CD14-positive monocyte (primary cell): ENCODE measurements around the gene CASQ1. TPM values are rescaled to one million over a fixed set of nuclear protein-coding genes. Genes with fewer than 3 reads are reported as not detected.

Experiments used
- DNase-seq, 3 donors: peaks; one replicate each; pipeline ENCODE4 v3.0.0-alpha.2; 2011 to 2022
- H2AFZ ChIP-seq: 2 replicates; pipeline ENCODE4 v1.6.0; 2012; ENCODE audit warnings: mild to moderate bottlenecking, low read depth, low read length, inconsistent platforms; ENCODE audit not compliant: insufficient read depth, poor library complexity, severe bottlenecking
- H3K27ac ChIP-seq, 2 donors: 1 replicate in 1 of 2; 2 replicates in 1 of 2; pipeline ENCODE4 v1.5.1; 2012 to 2013; ENCODE audit warnings: low read length in 2 of 2, control low read depth in 1 of 2, inconsistent platforms in 1 of 2, low read depth in 1 of 2, mild to moderate bottlenecking in 1 of 2
- H3K27me3 ChIP-seq, 2 donors: one replicate each; pipeline versions ENCODE4 v1.6.0 to v1.6.1; 2011 to 2013; ENCODE audit warnings: low read length in 2 of 2; ENCODE audit not compliant: control insufficient read depth in 2 of 2, insufficient read depth in 2 of 2
- H3K36me3 ChIP-seq, 2 donors: replicated peaks in 1 of 2; 1 replicate in 1 of 2; 2 replicates in 1 of 2; pipeline versions ENCODE4 v1.5.1 to v1.6.1; 2012 to 2013; ENCODE audit warnings: low read length in 2 of 2, control low read depth in 1 of 2, inconsistent platforms in 1 of 2, mild to moderate bottlenecking in 1 of 2; ENCODE audit not compliant: insufficient read depth in 2 of 2, control insufficient read depth in 1 of 2
- H3K4me1 ChIP-seq, 2 donors: 1 replicate in 1 of 2; 2 replicates in 1 of 2; pipeline versions ENCODE4 v1.5.1 to v1.6.1; 2012 to 2013; ENCODE audit warnings: low read length in 2 of 2, control low read depth in 1 of 2, inconsistent platforms in 1 of 2, mild to moderate bottlenecking in 1 of 2, moderate library complexity in 1 of 2; ENCODE audit not compliant: insufficient read depth in 2 of 2, control insufficient read depth in 1 of 2
- H3K4me2 ChIP-seq: replicated peaks from 2 replicates; pipeline ENCODE3; 2012; ENCODE audit warnings: low read length, moderate library complexity, mild to moderate bottlenecking; ENCODE audit not compliant: poor library complexity, severe bottlenecking; ENCODE audit errors: extremely low read depth
- H3K4me3 ChIP-seq, 3 experiments: fragments of 200-600 bp in 1 of 3; sonication (generic) in 1 of 3; replicated peaks in 1 of 3; 1 replicate in 2 of 3; 2 replicates in 1 of 3; pipeline ENCODE4 v1.5.1; 2011 to 2013; ENCODE audit warnings: low read length in 3 of 3, mild to moderate bottlenecking in 3 of 3, control low read depth in 2 of 3, low read depth in 2 of 3, inconsistent platforms in 1 of 3, moderate library complexity in 1 of 3
- H3K79me2 ChIP-seq: 2 replicates; pipeline ENCODE4 v1.6.0; 2012; ENCODE audit warnings: mild to moderate bottlenecking, control low read depth, inconsistent platforms, low read length, moderate library complexity; ENCODE audit not compliant: insufficient read depth
- H3K9ac ChIP-seq: 2 replicates; pipeline ENCODE4 v1.6.0; 2017; ENCODE audit warnings: low read length, mild to moderate bottlenecking; ENCODE audit not compliant: insufficient read depth, poor library complexity, severe bottlenecking
- H3K9me3 ChIP-seq, 2 donors: replicated peaks in 1 of 2; 1 replicate in 1 of 2; 2 replicates in 1 of 2; pipeline versions ENCODE4 v1.5.1 to v1.6.1; 2012 to 2013; ENCODE audit warnings: low read length in 2 of 2, control low read depth in 1 of 2; ENCODE audit not compliant: control insufficient read depth in 1 of 2, insufficient read depth in 1 of 2
- H4K20me1 ChIP-seq: 2 replicates; pipeline ENCODE4 v1.6.0; 2012; ENCODE audit warnings: mild to moderate bottlenecking, low read length, control low read depth, moderate library complexity; ENCODE audit not compliant: insufficient read depth
- H3K27ac Mint-ChIP-seq, 7 donors: one replicate each; pipeline ENCODE4 v1.8.0; 2020; ENCODE audit warnings: mild to moderate bottlenecking in 7 of 7, mixed read lengths in 7 of 7, moderate library complexity in 6 of 7, inconsistent platforms in 2 of 7
- H3K27me3 Mint-ChIP-seq, 3 donors: one replicate each; pipeline ENCODE4 v1.8.0; 2021 to 2022; ENCODE audit warnings: low read depth in 3 of 3, mild to moderate bottlenecking in 3 of 3, mixed read lengths in 3 of 3, moderate library complexity in 3 of 3, inconsistent platforms in 1 of 3
- H3K36me3 Mint-ChIP-seq, 2 donors: one replicate each; pipeline ENCODE4 v1.8.0; 2020; ENCODE audit warnings: mixed read lengths in 2 of 2, inconsistent platforms in 1 of 2, mild to moderate bottlenecking in 1 of 2
- H3K4me1 Mint-ChIP-seq: one replicate; pipeline ENCODE4 v1.8.0; 2020; ENCODE audit warnings: mild to moderate bottlenecking, mixed read lengths
- H3K4me3 Mint-ChIP-seq, 2 donors: one replicate each; pipeline ENCODE4 v1.8.0; 2020; ENCODE audit warnings: mild to moderate bottlenecking in 2 of 2, mixed read lengths in 2 of 2, moderate library complexity in 1 of 2
- H3K9me3 Mint-ChIP-seq, 7 donors: one replicate each; pipeline ENCODE4 v1.8.0; 2020 to 2022; ENCODE audit warnings: mixed read lengths in 7 of 7, mild to moderate bottlenecking in 6 of 7, moderate library complexity in 6 of 7, inconsistent platforms in 2 of 7
- CTCF ChIP-seq: fragments of 200-600 bp; IDR thresholded peaks from one replicate; pipeline ENCODE4 v1.8.0; 2022; ENCODE audit warnings: antibody characterized with exemption, mild to moderate bottlenecking
- WGBS: methylation state at CpG from one replicate; pipeline ENCODE4 v1.1.5; 2013; ENCODE audit warnings: missing lambda C conversion rate; ENCODE audit not compliant: insufficient coverage; 5-methylcytosine and 5-hydroxymethylcytosine counted together
- intact Hi-C, 2 donors: fragments of 100-400 bp; cut with micrococcal nuclease; formaldehyde crosslinking; loops; one replicate each; pipeline versions ENCODE4 v1.15.0 to v1.15.1; 2023
- polyA plus RNA-seq, 3 donors: library from polyadenylated mRNA; depleted of rRNA in 1 of 3; unstranded in 2 of 3; stranded (reverse) in 1 of 3; fragments of 300-500 nt in 2 of 3; fragments of >200 nt in 1 of 3; fragmentation: Illumina TruSeq in 2 of 3; gene quantifications; 1 replicate in 2 of 3; 2 replicates in 1 of 3; pipeline ENCODE4 v1.2.3, GENCODE V29; 2012 to 2021

CASQ1 gene
- polyA plus RNA-seq, 3 donors, result 0.09 to 11.1 TPM; not detected in 1

DNA sequence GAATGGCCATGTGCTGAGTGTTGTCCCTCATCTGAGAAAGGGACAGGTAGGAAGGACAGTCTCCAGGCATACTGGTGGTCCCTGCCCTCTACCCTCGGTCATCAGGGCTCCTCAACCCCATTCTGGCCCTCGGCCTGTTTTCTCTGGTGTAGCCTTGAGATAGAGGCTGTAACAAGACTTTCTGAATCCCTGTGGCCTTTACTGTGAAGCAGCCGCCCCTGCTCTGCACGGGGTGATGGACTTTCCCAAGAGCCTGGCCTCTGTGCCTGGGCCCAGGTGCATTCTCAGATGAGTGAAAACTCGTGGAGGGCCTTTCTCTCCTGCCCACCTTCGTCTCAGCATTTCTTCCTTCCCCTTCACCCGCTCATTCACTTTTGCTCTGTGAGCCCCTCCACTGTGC, 3.0 kb upstream of the CASQ1 start:
- TF ChIP-seq CTCF, result no peak
- Histone ChIP-seq H3K36me3 (no peaks in the 10 kb centered on the region), H3K4me1 (no peaks in the 10 kb centered on the region), H3K9me3 (no peaks in the 10 kb centered on the region), H4K20me1 (no peaks in the 10 kb centered on the region), H2AFZ (no peak overlapping the region), H3K79me2 (no peaks in the 10 kb centered on the region), H3K4me2 (no peak overlapping the region), H3K9ac (no peak overlapping the region), H3K27ac (no peak overlapping the region), H3K4me3 (no peak overlapping the region), H3K27me3 (no peaks in the 10 kb centered on the region)
- WGBS, result 92% methylated on average over 2 of the region's 7 CpGs
- no peak for DNase-seq
- H3K27me3 Mint-ChIP-seq, result peaks cover 2 to 5% (median 3%) of the 10 kb centered on the region in 3 donors
- no peak overlapping the region for H3K4me3 Mint-ChIP-seq
- peak overlapping the region in 1 of 7 donors; percentile 26 for H3K27ac Mint-ChIP-seq
- intact Hi-C loops, result no loop called here
- no peaks in the 10 kb centered on the region for H3K36me3 Mint-ChIP-seq
- H3K4me1 Mint-ChIP-seq, result no peaks in the 10 kb centered on the region
- H3K9me3 Mint-ChIP-seq, result no peaks in the 10 kb centered on the region

- WGBS, result 91% methylated on average over 6 of the region's 7 CpGs
- Mint-ChIP-seq H3K27me3 (peaks cover 2 to 5% (median 3%) of the 10 kb centered on the region in 3 donors), H3K4me3 (no peak overlapping the region), H3K27ac (no peak overlapping the region), H3K9me3 (no peaks in the 10 kb centered on the region), H3K4me1 (no peaks in the 10 kb centered on the region), H3K36me3 (no peaks in the 10 kb centered on the region)
- Histone ChIP-seq H3K79me2 (no peaks in the 10 kb centered on the region), H3K4me3 (no peak overlapping the region), H4K20me1 (no peaks in the 10 kb centered on the region), H3K36me3 (no peaks in the 10 kb centered on the region), H2AFZ (no peak overlapping the region), H3K4me1 (peaks cover 2 to 6% of the 10 kb centered on the region in 2 donors), H3K4me2 (no peak overlapping the region), H3K27me3 (no peaks in the 10 kb centered on the region), H3K9ac (no peak overlapping the region), H3K9me3 (no peaks in the 10 kb centered on the region), H3K27ac (no peak overlapping the region)
- TF ChIP-seq CTCF, result no peak
- intact Hi-C loops, result no loop called here
- DNase-seq, result no peak
Measured at GRCh38 chr1:160188341-160188740, 2.0 kb upstream of the CASQ1 start.
